DOHH2 (cell line): Measurements from ENCODE around the gene SCGB1D4.

Experiments used
- H3F3A ChIP-seq: fragments of 200-600 bp; sonication (generic), shearing (Covaris generic); 2 replicates; pipeline ENCODE4 v1.6.0; 2016; ENCODE audit warnings: antibody characterized with exemption, mild to moderate bottlenecking; ENCODE audit not compliant: control insufficient read depth, insufficient read depth
- H3K27ac ChIP-seq: fragments of 200-600 bp; sonication (generic); 2 replicates; pipeline ENCODE4 v1.5.1; 2014; ENCODE audit warnings: low read depth, mild to moderate bottlenecking, low read length, moderate library complexity
- H3K27me3 ChIP-seq: fragments of 200-600 bp; sonication (generic); 2 replicates; pipeline ENCODE4 v1.6.1; 2014; ENCODE audit warnings: mild to moderate bottlenecking, low read length, mixed read lengths; ENCODE audit not compliant: control insufficient read depth
- H3K36me3 ChIP-seq: fragments of 200-600 bp; sonication (generic); 2 replicates; pipeline ENCODE4 v1.6.1; 2014; ENCODE audit warnings: mild to moderate bottlenecking, low read length, moderate library complexity, mixed read lengths; ENCODE audit not compliant: control insufficient read depth
- H3K4me1 ChIP-seq: fragments of 200-600 bp; sonication (generic); 2 replicates; pipeline ENCODE4 v1.6.1; 2014; ENCODE audit warnings: mild to moderate bottlenecking, low read length, mixed read lengths; ENCODE audit not compliant: control insufficient read depth
- H3K4me2 ChIP-seq: fragments of 200-600 bp; sonication (generic); 2 replicates; pipeline ENCODE4 v1.6.0; 2014; ENCODE audit warnings: mild to moderate bottlenecking, low read length, moderate library complexity
- H3K4me3 ChIP-seq: fragments of 200-600 bp; sonication (generic); 2 replicates; pipeline ENCODE4 v1.5.1; 2014; ENCODE audit warnings: mild to moderate bottlenecking, low read length, mixed read lengths
- H3K79me2 ChIP-seq: fragments of 200-600 bp; sonication (generic); 2 replicates; pipeline ENCODE4 v1.6.1; 2014; ENCODE audit warnings: mild to moderate bottlenecking, low read length, mixed read lengths; ENCODE audit not compliant: control insufficient read depth
- H3K9me2 ChIP-seq: fragments of 200-600 bp; sonication (generic); replicated peaks from 2 replicates; pipeline ENCODE4 v1.6.1; 2014; ENCODE audit warnings: mild to moderate bottlenecking, low read length, mixed read lengths; ENCODE audit not compliant: control insufficient read depth
- H3K9me3 ChIP-seq: fragments of 200-600 bp; sonication (generic); 2 replicates; pipeline ENCODE4 v1.6.1; 2014; ENCODE audit warnings: antibody characterized with exemption, low read length, mixed read lengths; ENCODE audit not compliant: control insufficient read depth, insufficient read depth
- H4K20me1 ChIP-seq: fragments of 200-600 bp; sonication (generic); 2 replicates; pipeline ENCODE4 v1.6.0; 2014; ENCODE audit warnings: low read depth, mild to moderate bottlenecking, antibody characterized with exemption, low read length, moderate library complexity; ENCODE audit not compliant: control insufficient read depth, insufficient read depth
- CTCF ChIP-seq: fragments of 200-600 bp; sonication (generic); IDR thresholded peaks from one replicate; pipeline ENCODE4 v1.5.1; 2014; ENCODE audit warnings: antibody characterized with exemption, mild to moderate bottlenecking, low read depth, low read length; ENCODE audit not compliant: poor library complexity, severe bottlenecking
- EZH2phosphoT487 ChIP-seq: fragments of 200-600 bp; sonication (generic); IDR thresholded peaks from 2 replicates; pipeline ENCODE4 v1.6.1; 2017; ENCODE audit warnings: borderline replicate concordance, mild to moderate bottlenecking, antibody characterized with exemption, low read length, moderate library complexity, mixed read lengths

Gene SCGB1D4

GRCh38 chr11:62280452-62280851 is 18.4 kb downstream of the SCGB1D4 start:
- Histone ChIP-seq H3K4me3 (no peak overlapping the region), H3K4me2 (no peak overlapping the region), H3K4me1 (no peaks in the 10 kb centered on the region), H3K9me3 (no peaks in the 10 kb centered on the region), H4K20me1 (no peaks in the 10 kb centered on the region), H3K27ac (no peak overlapping the region), H3F3A (no peaks in the 10 kb centered on the region), H3K9me2 (no peaks in the 10 kb centered on the region), H3K36me3 (no peaks in the 10 kb centered on the region), H3K27me3 (no peaks in the 10 kb centered on the region; the same call in 1 of the 2 replicates), H3K79me2 (no peaks in the 10 kb centered on the region)
- TF ChIP-seq CTCF (no peak), EZH2phosphoT487 (no peak)

- Histone ChIP-seq H3K27ac (no peak overlapping the region), H3K36me3 (no peaks in the 10 kb centered on the region), H3K79me2 (no peaks in the 10 kb centered on the region), H3K4me1 (no peaks in the 10 kb centered on the region), H3K4me2 (no peak overlapping the region), H3K9me2 (no peaks in the 10 kb centered on the region), H3K27me3 (0 out of 2 replicates have a peak, but pooled peaks cover 2% of the 10 kb centered on the region), H4K20me1 (no peaks in the 10 kb centered on the region), H3F3A (no peaks in the 10 kb centered on the region), H3K9me3 (no peaks in the 10 kb centered on the region), H3K4me3 (no peak overlapping the region)
- TF ChIP-seq EZH2phosphoT487, result no peak
- no peak for TF ChIP-seq CTCF
Observed at GRCh38 chr11:62273789-62274275, 25.0 kb downstream of the SCGB1D4 start.

- Histone ChIP-seq H3K27ac (no peak overlapping the region), H3K27me3 (0 out of 2 replicates have a peak, but pooled peaks cover 2% of the 10 kb centered on the region), H4K20me1 (no peaks in the 10 kb centered on the region), H3F3A (no peaks in the 10 kb centered on the region), H3K36me3 (no peaks in the 10 kb centered on the region), H3K79me2 (no peaks in the 10 kb centered on the region), H3K4me3 (no peak overlapping the region), H3K4me1 (no peaks in the 10 kb centered on the region), H3K4me2 (no peak overlapping the region), H3K9me2 (no peaks in the 10 kb centered on the region), H3K9me3 (no peaks in the 10 kb centered on the region)
- no peak for TF ChIP-seq EZH2phosphoT487
- no peak for TF ChIP-seq CTCF
Observed at GRCh38 chr11:62273284-62273683, 25.6 kb downstream of the SCGB1D4 start.
